ENCODE results near the gene ZSWIM6.

GRCh38 chr5:61467766-61468482 lies 135.9 kb downstream of the ZSWIM6 start:
- no peak for TF ChIP-seq CTCF (conservative IDR thresholded peaks at IDR 0.05; ENCODE audit: low read depth, low read length)
- no peak for TF ChIP-seq CEBPB (IDR thresholded peaks at IDR 0.05; ENCODE audit: low read depth, low read length)
- TF ChIP-seq POLR2A (IDR thresholded peaks at IDR 0.05; ENCODE audit: low read depth, low read length), result no peak
